Measurements from ENCODE around the gene NHLRC1. TPM values are rescaled to one million over a fixed set of nuclear protein-coding genes. Genes with fewer than 3 reads are reported as not detected.

NHLRC1 gene
- total RNA-seq, 1 donor from 2014 or later: 2.4 TPM

- H3K27ac ChIP-seq: no peak overlapping the region
- intact Hi-C loops (cut with DNase I): no loop called here
- no peak for TF ChIP-seq CTCF (IDR thresholded peaks at IDR 0.05)
- no peaks in the 10 kb centered on the region for H3K4me1 ChIP-seq
- no peak for ATAC-seq
- H3K9me3 ChIP-seq: no peaks in the 10 kb centered on the region
- H3K36me3 ChIP-seq: no peaks in the 10 kb centered on the region
- DNase-seq: no peak
- no peaks in the 10 kb centered on the region for H3K27me3 ChIP-seq (ENCODE audit: low read depth)
- H3K4me3 ChIP-seq: no peak overlapping the region
Observed at GRCh38 chr6:18070486-18070885, 52.0 kb downstream of the NHLRC1 start.

Other genes with a start within 250 kb of the NHLRC1 start
- gene KIF13A, start 135.0 kb downstream of the NHLRC1 start, total RNA-seq: 55.2 TPM
- 14.0 TPM for gene TPMT, start 32.4 kb upstream of the NHLRC1 start, total RNA-seq
- 26.0 TPM for gene KDM1B, start 32.7 kb upstream of the NHLRC1 start, total RNA-seq
- 78.5 TPM for gene DEK, start 141.9 kb upstream of the NHLRC1 start, total RNA-seq